ENCODE results near the gene TLX2. TPM values are rescaled to one million over a fixed set of nuclear protein-coding genes. Genes with fewer than 3 reads are reported as not detected.
A peak's percentile ranks its signal among the peaks of the same experiment; 100 is the strongest.

Gene TLX2
- total RNA-seq, 6 donors from 2014 or later, result 0.26 to 2.6 TPM; not detected in 4

DNA sequence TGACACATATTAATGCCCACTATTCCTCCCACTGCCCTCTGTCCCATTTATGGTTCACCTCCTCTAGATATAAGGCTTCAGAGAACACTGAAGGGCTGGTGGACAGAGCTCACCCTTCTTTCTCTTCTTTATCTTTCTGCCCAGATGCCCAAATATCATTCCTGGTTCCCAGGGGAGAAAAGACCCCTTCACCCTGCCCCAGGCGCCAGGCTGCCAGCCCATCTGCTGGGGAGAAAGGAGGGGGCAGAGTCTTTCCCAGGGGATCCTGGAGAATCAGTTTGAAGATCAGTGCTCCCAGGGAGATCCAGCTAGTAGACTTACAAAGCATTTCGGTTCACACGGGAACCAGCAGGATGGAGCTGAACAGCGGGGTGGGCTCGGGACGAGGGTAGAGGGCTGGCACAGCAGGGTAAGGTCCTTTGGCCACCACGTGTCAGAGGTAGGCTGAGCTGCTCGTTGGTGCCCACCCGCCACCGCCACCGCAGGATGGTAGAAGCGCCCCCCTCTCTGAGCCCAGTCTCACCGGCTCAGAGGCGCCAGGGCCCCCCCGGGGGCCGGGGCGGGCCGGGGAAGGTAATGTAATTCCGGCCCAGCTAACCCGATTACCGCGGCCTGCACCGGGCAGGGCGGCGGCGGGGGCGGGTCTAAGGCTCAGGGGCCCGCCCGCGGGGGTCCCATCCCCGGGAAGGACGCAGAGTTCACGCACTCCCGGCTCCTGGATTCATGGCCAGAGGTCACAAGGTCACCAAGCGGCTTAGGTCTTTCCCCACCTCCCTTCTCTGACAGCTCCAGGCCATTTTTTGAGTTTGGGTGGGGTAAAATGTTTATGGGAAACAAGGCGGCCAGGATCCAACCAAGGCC, 1.3 kb upstream of the TLX2 start:
- 4 to 23% methylated on average over 8 to 9 of the region's 36 CpGs for WGBS, 2 donors
- no peak for ATAC-seq (ENCODE audit: low FRiP score in 2 of 2)

DNA sequence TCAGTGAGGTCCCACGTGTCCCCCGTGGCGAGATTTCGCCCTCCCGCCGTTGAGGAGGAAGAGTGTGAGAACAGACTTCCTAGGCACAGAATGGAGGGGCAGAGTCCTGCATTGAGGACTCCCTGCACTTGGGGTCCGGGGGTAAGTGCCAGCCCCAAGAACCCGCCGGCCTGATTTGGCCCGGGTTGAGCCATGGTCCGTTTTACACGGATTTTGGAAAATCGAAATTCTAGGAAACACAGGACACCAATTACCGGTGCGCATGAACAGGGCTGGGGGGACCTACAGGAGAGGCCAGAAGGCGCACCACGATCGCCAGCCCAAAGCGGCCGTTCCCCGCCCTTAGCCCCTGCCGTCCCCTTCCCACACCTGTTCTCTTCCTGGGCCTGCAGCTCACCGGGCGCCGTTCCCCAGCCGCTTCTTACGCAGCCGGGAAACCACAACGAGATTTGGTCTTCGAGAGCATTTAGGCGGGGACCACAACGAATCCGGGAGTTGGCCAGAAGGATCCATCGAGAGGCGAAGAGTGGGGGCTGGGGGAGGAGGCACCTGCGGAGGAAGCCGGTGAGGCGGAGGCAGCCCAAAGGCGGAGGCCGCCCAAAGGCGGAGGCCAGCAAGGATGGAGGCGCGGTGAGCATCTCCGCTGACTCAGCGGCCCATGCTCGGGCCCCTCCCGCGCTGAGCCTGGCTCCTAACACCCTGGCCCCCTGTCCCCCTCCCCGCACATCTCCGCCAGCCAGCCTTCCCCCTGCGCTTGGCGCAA, 464 bp upstream of the TLX2 start:
- Histone ChIP-seq H3K4me3 (peak overlapping the region in 1 of 4 donors; percentile 5), H3K27me3 (peaks cover 6 to 62% (median 44%) of the 10 kb centered on the region in 4 donors), H3K27ac (no peak overlapping the region), H3K4me1 (peaks cover 25 to 31% (median 29%) of the 10 kb centered on the region in 4 donors), H3K9me3 (no peaks in the 10 kb centered on the region), H3K36me3 (no peaks in the 10 kb centered on the region)
- DNase-seq (peak in 1 of 2 donors; percentile 72), ATAC-seq (ENCODE audit: low FRiP score in 2 of 2) (no peak)
- TF ChIP-seq POLR2AphosphoS5 (IDR thresholded peaks at IDR 0.05) (peak; percentile 31 to 46), POLR2A (IDR thresholded peaks at IDR 0.05) (no peak)
- 9 to 11% methylated on average over 32 to 46 of the region's 52 CpGs for WGBS, 2 donors

More for the DNA sequence above, 1.3 kb upstream of the TLX2 start:
- H3K4me1 ChIP-seq, result peaks cover 30 to 35% (median 33%) of the 10 kb centered on the region in 4 donors
- peak in 1 of 2 donors; percentile 73 for DNase-seq
- H3K36me3 ChIP-seq, result no peaks in the 10 kb centered on the region
- H3K27ac ChIP-seq, result no peak overlapping the region
- no peaks in the 10 kb centered on the region for H3K9me3 ChIP-seq
- peaks cover 6 to 62% (median 44%) of the 10 kb centered on the region in 4 donors for H3K27me3 ChIP-seq
- TF ChIP-seq POLR2AphosphoS5 (IDR thresholded peaks at IDR 0.05) (no peak), POLR2A (IDR thresholded peaks at IDR 0.05) (no peak), EP300 (IDR thresholded peaks at IDR 0.05) (no peak)
- TF ChIP-seq, protein P1, sequence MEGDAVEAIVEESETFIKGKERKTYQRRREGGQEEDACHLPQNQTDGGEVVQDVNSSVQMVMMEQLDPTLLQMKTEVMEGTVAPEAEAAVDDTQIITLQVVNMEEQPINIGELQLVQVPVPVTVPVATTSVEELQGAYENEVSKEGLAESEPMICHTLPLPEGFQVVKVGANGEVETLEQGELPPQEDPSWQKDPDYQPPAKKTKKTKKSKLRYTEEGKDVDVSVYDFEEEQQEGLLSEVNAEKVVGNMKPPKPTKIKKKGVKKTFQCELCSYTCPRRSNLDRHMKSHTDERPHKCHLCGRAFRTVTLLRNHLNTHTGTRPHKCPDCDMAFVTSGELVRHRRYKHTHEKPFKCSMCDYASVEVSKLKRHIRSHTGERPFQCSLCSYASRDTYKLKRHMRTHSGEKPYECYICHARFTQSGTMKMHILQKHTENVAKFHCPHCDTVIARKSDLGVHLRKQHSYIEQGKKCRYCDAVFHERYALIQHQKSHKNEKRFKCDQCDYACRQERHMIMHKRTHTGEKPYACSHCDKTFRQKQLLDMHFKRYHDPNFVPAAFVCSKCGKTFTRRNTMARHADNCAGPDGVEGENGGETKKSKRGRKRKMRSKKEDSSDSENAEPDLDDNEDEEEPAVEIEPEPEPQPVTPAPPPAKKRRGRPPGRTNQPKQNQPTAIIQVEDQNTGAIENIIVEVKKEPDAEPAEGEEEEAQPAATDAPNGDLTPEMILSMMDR (IDR thresholded peaks at IDR 0.05), result no peak
- no peak overlapping the region for H3K4me3 ChIP-seq

DNA sequence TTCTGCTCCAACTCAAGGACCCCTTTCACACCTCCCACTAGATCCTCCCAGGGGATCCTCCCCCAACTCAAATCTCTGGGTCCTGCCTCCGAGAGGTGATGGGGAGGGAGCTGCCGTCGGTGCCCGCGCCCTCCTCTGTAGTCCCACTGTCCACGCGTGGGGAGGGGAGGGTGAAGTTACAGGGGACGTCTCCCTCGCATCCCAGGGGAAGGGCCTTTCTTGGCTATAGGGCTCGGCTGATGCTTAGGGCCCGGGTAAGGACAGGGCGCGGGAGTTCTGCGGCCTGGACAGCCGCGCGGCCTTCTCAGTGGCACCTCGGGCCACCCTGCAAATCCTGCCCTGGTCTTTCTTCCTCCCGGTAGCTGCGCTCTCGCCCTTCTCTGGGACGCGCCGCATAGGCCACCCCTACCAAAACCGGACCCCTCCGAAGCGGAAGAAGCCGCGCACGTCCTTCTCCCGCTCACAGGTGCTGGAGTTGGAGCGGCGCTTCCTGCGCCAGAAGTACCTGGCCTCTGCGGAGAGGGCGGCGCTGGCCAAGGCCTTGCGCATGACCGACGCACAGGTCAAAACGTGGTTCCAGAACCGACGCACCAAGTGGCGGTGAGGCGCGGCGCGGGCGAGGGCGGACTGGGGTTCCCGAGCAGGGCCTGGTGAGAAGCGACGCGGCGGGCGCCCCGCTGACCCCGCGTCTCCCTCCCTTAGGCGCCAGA, 1.2 kb downstream of the TLX2 start:
- TF ChIP-seq POLR2A (IDR thresholded peaks at IDR 0.05) (no peak), EP300 (IDR thresholded peaks at IDR 0.05) (no peak), POLR2AphosphoS5 (IDR thresholded peaks at IDR 0.05) (no peak)
- TF ChIP-seq, protein P1 (IDR thresholded peaks at IDR 0.05), result no peak
- Histone ChIP-seq H3K27ac (no peak overlapping the region), H3K4me1 (peaks cover 25 to 31% (median 29%) of the 10 kb centered on the region in 4 donors), H3K4me3 (peak overlapping the region in 3 of 4 donors; percentile 36 to 49 (median 47)), H3K36me3 (no peaks in the 10 kb centered on the region), H3K27me3 (peaks cover 6 to 62% (median 44%) of the 10 kb centered on the region in 4 donors), H3K9me3 (no peaks in the 10 kb centered on the region)
- 7 to 9% methylated on average over 6 to 29 of the region's 60 CpGs for WGBS, 2 donors
- peak; percentile 9 to 29 for ATAC-seq (ENCODE audit: low FRiP score in 2 of 2)
- peak in 1 of 2 donors; percentile 89 for DNase-seq

GRCh38 chr2:74515981-74516633, 1.9 kb downstream of the TLX2 start:
- DNase-seq, result peak; percentile 58 to 92
- ATAC-seq (ENCODE audit: low FRiP score in 2 of 2), result peak; percentile 53 to 84

More at GRCh38 chr2:74515981-74516633, 1.9 kb downstream of the TLX2 start:
- Histone ChIP-seq H3K9me3 (no peaks in the 10 kb centered on the region), H3K27ac (no peak overlapping the region), H3K4me1 (peaks cover 25 to 31% (median 29%) of the 10 kb centered on the region in 4 donors), H3K36me3 (no peaks in the 10 kb centered on the region), H3K4me3 (peak overlapping the region in 3 of 4 donors; percentile 36 to 49 (median 47)), H3K27me3 (peaks cover 6 to 60% (median 44%) of the 10 kb centered on the region in 4 donors)
- TF ChIP-seq, protein P1 (IDR thresholded peaks at IDR 0.05), result no peak
- no peak for TF ChIP-seq EP300 (IDR thresholded peaks at IDR 0.05)
- no peak for TF ChIP-seq POLR2A (IDR thresholded peaks at IDR 0.05)
- TF ChIP-seq POLR2AphosphoS5 (IDR thresholded peaks at IDR 0.05), result no peak
- WGBS, 2 donors, result 6% methylated on average over 17 to 35 of the region's 72 CpGs
